Spleen (tissue), 11 donors: Measurements from ENCODE around the gene CAV1. TPM values are rescaled to one million over a fixed set of nuclear protein-coding genes. Genes with fewer than 3 reads are reported as not detected.

Experiments
- DNase-seq: peaks from one replicate; pipeline ENCODE4 v3.0.0-alpha.2; 2020
- H3K27ac ChIP-seq, 8 donors: fragments of 200-600 bp; sonication (generic) in 7 of 8; 1 replicate in 4 of 8; 2 replicates in 4 of 8; pipeline versions ENCODE4 v1.5.0 to v1.8.0; 2016 to 2021; ENCODE audit warnings: inconsistent platforms in 4 of 8, mild to moderate bottlenecking in 4 of 8, moderate library complexity in 1 of 8
- H3K27me3 ChIP-seq, 7 donors: fragments of 200-600 bp; sonication (generic) in 6 of 7; replicated peaks in 1 of 7; 1 replicate in 4 of 7; 2 replicates in 3 of 7; pipeline versions ENCODE4 v1.5.0 to v1.8.0; 2016 to 2021; ENCODE audit warnings: inconsistent platforms in 3 of 7, mild to moderate bottlenecking in 1 of 7
- H3K36me3 ChIP-seq, 6 donors: fragments of 200-600 bp; sonication (generic) in 5 of 6; 1 replicate in 4 of 6; 2 replicates in 2 of 6; pipeline versions ENCODE4 v1.5.0 to v1.8.0; 2016 to 2021; ENCODE audit warnings: inconsistent platforms in 2 of 6
- H3K4me1 ChIP-seq, 6 donors: fragments of 200-600 bp; sonication (generic) in 5 of 6; 1 replicate in 3 of 6; 2 replicates in 3 of 6; pipeline versions ENCODE4 v1.5.0 to v1.8.0; 2016 to 2021; ENCODE audit warnings: inconsistent platforms in 3 of 6
- H3K4me3 ChIP-seq, 8 donors: fragments of 200-600 bp; sonication (generic) in 7 of 8; 1 replicate in 4 of 8; 2 replicates in 4 of 8; pipeline versions ENCODE4 v1.5.0 to v1.8.0; 2016 to 2021; ENCODE audit warnings: inconsistent platforms in 4 of 8, mild to moderate bottlenecking in 4 of 8, moderate library complexity in 2 of 8
- H3K9me3 ChIP-seq, 8 donors: fragments of 200-600 bp; sonication (generic) in 7 of 8; 1 replicate in 4 of 8; 2 replicates in 4 of 8; pipeline versions ENCODE4 v1.5.0 to v1.8.0; 2016 to 2021; ENCODE audit warnings: inconsistent platforms in 4 of 8
- POLR2A ChIP-seq, 3 donors: fragments of 450-650 bp; IDR thresholded peaks; one replicate each; pipeline ENCODE4 v1.5.1; 2017; ENCODE audit warnings: antibody characterized with exemption in 3 of 3, mild to moderate bottlenecking in 1 of 3
- POLR2AphosphoS5 ChIP-seq, 3 donors: sonication (generic); formaldehyde crosslinking; IDR thresholded peaks; one replicate each; pipeline ENCODE4 v1.5.1; 2017; ENCODE audit warnings: antibody characterized with exemption in 3 of 3
- WGBS, 5 donors: extraction: QIAGEN DNeasy Blood & Tissue Kit in 3 of 5; methylation state at CpG; one replicate each; pipeline versions ENCODE4 v1.1.5 to v1.1.7; 2013 to 2018; 5-methylcytosine and 5-hydroxymethylcytosine counted together
- intact Hi-C: fragments of 100-400 bp; cut with DNase I; formaldehyde crosslinking; loops from one replicate; pipeline ENCODE4 v1.15.0; 2023; ENCODE audit warnings: low total_unique reads
- polyA plus RNA-seq, 3 donors: library from polyadenylated mRNA; stranded (reverse); fragments of 200-250 nt; gene quantifications; one replicate each; pipeline ENCODE4 v1.2.1, GENCODE V29; 2013
- total RNA-seq, 7 donors: library from RNA; depleted of rRNA in 3 of 7; stranded (reverse); fragments of >200 nt in 3 of 7; fragmentation: NEBNext Ultra II Directional in 4 of 7; extraction: Animal tissue kit (Norgen Biotek cat#: 25700) in 4 of 7; gene quantifications; one replicate each; pipeline versions ENCODE4 v1.1.0 to v1.2.1, GENCODE V29; 2016 to 2021
- TF ChIP-seq, protein P1 (sequence below), 11 experiments: fragments of 200-600 bp in 7 of 11; fragments of 450-650 bp in 4 of 11; sonication (generic) in 4 of 11; IDR thresholded peaks in 8 of 11; conservative IDR thresholded peaks in 3 of 11; 1 replicate in 7 of 11; 2 replicates in 4 of 11; pipeline versions ENCODE4 v1.4.0 to v1.8.0; 2016 to 2021; ENCODE audit warnings: antibody characterized with exemption in 11 of 11, inconsistent platforms in 4 of 11, mild to moderate bottlenecking in 1 of 11
- donor health status: healthy with polysubstance abuse.
- donor health status: DM: no; HTN: no; CAD: no; lungs with moderate emphysema.
- donor health status: DM: no; HTN: no; CAD: no.
- donor health status: Bipolar disorder and iron deficiency.
- donor health status: healthy.
- donor health status: DM: no; HTN: no; CAD: no.
- donor health status: DM: yes; HTN: yes; CAD: no.

Gene CAV1
- total and polyA plus RNA-seq, 10 donors = 26.8 to 404 (median 183) TPM

DNA sequence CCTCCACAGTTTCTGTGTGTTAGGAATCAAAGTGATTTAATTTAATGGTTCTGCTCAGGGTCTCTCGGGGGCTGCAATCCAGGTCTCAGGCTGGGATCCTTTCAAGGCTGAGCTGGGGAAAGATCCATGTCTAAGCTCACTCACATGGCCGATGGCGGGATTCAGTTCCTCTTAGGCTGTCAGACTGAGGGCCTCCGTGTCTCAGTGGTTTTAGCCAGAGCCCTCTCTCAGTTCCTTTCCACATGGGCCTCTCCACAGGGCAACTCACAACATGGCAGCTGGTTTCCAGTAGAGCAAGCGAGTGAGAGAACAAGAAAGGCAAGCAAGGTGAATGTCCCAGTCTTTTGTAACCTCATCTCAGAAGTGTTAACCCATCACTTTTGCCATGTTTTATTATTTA, 26.9 kb downstream of the CAV1 start:
- peaks cover 0 to 18% (median 0%) of the 10 kb centered on the region in 6 donors for H3K36me3 ChIP-seq
- H3K4me1 ChIP-seq = peaks cover 0 to 15% (median 5%) of the 10 kb centered on the region in 6 donors
- TF ChIP-seq POLR2A (IDR thresholded peaks at IDR 0.05) = no peak
- TF ChIP-seq, protein P1, sequence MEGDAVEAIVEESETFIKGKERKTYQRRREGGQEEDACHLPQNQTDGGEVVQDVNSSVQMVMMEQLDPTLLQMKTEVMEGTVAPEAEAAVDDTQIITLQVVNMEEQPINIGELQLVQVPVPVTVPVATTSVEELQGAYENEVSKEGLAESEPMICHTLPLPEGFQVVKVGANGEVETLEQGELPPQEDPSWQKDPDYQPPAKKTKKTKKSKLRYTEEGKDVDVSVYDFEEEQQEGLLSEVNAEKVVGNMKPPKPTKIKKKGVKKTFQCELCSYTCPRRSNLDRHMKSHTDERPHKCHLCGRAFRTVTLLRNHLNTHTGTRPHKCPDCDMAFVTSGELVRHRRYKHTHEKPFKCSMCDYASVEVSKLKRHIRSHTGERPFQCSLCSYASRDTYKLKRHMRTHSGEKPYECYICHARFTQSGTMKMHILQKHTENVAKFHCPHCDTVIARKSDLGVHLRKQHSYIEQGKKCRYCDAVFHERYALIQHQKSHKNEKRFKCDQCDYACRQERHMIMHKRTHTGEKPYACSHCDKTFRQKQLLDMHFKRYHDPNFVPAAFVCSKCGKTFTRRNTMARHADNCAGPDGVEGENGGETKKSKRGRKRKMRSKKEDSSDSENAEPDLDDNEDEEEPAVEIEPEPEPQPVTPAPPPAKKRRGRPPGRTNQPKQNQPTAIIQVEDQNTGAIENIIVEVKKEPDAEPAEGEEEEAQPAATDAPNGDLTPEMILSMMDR (IDR thresholded peaks at IDR 0.05 in 8 of 11, conservative IDR thresholded peaks at IDR 0.05 in 3 of 11) = no peak
- no peak for TF ChIP-seq POLR2AphosphoS5 (IDR thresholded peaks at IDR 0.05)
- H3K27me3 ChIP-seq = no peaks in the 10 kb centered on the region
- no peak for DNase-seq
- no peak overlapping the region for H3K4me3 ChIP-seq
- no peak overlapping the region for H3K27ac ChIP-seq
- 76 to 89% (median 84%) methylated on average over 5 of the region's 5 CpGs for WGBS, 5 donors
- H3K9me3 ChIP-seq = no peaks in the 10 kb centered on the region
- intact Hi-C loops = no loop called here

DNA sequence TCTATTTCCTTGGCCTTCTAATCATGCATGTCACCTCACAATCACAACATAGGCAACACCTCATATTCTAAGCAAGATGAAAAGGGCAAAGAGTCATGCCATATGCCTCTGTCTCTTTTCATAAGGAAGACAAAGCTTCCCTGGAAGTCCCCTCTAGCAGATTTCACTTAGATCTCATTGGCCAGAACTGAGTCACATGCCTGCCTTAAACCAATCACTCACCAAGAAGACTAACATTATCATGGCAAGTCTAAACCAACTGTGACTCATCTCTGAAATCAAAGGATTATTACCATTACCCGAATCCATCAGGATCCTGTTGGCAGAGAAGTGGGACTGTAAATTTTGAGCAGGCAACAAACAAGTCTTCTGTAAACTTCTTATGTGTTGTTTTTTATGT, 27.8 kb downstream of the CAV1 start:
- Histone ChIP-seq H3K9me3 (no peaks in the 10 kb centered on the region), H3K4me3 (no peak overlapping the region), H3K36me3 (peaks cover 0 to 18% (median 0%) of the 10 kb centered on the region in 6 donors), H3K27ac (no peak overlapping the region), H3K27me3 (no peaks in the 10 kb centered on the region), H3K4me1 (peaks cover 0 to 14% (median 5%) of the 10 kb centered on the region in 6 donors)
- 77 to 90% (median 86%) methylated on average over 1 of the region's 1 CpG for WGBS, 5 donors
- DNase-seq = no peak
- no peak for TF ChIP-seq POLR2A (IDR thresholded peaks at IDR 0.05)
- TF ChIP-seq, protein P1 (IDR thresholded peaks at IDR 0.05 in 8 of 11, conservative IDR thresholded peaks at IDR 0.05 in 3 of 11) = no peak
- no peak for TF ChIP-seq POLR2AphosphoS5 (IDR thresholded peaks at IDR 0.05)
- intact Hi-C loops = no loop called here

DNA sequence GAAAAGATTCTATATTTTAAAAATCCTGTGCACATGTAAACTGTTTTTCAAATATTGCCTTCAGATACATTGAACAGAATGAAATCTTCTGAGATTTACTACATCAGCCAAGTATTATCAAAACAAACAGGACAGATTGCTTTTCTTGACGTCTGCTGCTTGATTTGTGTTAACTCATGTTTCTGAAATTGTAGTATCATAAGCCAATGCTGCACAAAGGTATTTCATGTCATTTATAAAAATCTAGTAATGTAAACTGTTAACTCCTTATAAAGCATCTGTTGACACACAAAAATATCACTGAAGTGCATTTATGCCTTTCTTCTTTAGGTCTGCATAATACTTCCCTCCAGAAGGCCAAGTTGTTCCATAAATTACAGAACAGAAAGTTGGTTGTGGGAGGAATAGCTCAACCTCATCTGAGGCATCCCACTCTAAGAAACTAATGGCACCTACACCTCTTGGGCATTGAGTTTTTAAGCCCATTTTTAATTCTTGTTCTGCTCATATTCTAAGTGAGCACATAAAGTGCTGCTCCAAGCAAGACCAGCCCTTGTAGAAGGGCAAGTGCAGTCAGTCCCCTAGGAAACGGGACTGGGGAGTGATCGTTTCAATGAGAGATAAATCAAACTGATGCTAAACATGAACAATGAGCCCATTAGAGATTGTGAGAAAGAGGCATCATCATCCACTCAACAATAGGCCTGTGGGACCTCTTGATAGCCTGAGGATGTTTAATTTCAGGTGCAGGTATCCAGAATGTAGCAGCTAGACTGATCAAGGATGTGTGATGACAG, 28.5 kb downstream of the CAV1 start:
- H3K9me3 ChIP-seq = no peaks in the 10 kb centered on the region
- intact Hi-C loops = no loop called here
- H3K27ac ChIP-seq = no peak overlapping the region
- H3K4me3 ChIP-seq = no peak overlapping the region
- WGBS, 5 donors = 72 to 82% (median 77%) methylated on average over 3 of the region's 3 CpGs
- no peak for DNase-seq
- TF ChIP-seq POLR2A (IDR thresholded peaks at IDR 0.05) = no peak
- no peak for TF ChIP-seq POLR2AphosphoS5 (IDR thresholded peaks at IDR 0.05)
- TF ChIP-seq, protein P1 (IDR thresholded peaks at IDR 0.05 in 8 of 11, conservative IDR thresholded peaks at IDR 0.05 in 3 of 11) = no peak
- H3K4me1 ChIP-seq = peaks cover 0 to 14% (median 4%) of the 10 kb centered on the region in 6 donors
- H3K27me3 ChIP-seq = peaks cover 0 to 4% (median 0%) of the 10 kb centered on the region in 7 donors
- H3K36me3 ChIP-seq = peaks cover 0 to 18% (median 0%) of the 10 kb centered on the region in 6 donors

DNA sequence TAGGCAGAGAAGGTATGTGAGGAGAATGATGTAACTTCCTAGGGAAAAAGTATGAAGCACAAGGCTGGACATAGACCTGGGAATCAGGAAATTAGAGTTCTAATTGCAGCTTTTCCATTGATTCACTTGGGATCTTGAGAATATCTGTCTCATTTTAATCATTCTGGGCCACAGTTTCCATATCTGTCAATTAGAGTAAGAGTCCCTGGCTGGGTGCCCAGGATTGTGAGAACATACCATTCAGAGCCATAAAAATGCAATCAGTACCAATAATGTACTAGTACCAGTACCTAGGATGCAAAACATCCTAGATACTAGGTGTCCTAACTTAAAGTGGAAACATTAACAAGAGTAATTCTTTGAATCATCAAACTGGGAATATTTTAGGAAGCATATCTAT, 29.6 kb downstream of the CAV1 start:
- no peak overlapping the region for H3K27ac ChIP-seq
- peaks cover 0 to 26% (median 0%) of the 10 kb centered on the region in 6 donors for H3K36me3 ChIP-seq
- TF ChIP-seq, protein P1 (IDR thresholded peaks at IDR 0.05 in 8 of 11, conservative IDR thresholded peaks at IDR 0.05 in 3 of 11) = no peak
- no peak for TF ChIP-seq POLR2A (IDR thresholded peaks at IDR 0.05)
- TF ChIP-seq POLR2AphosphoS5 (IDR thresholded peaks at IDR 0.05) = no peak
- DNase-seq = no peak
- H3K27me3 ChIP-seq = peaks cover 0 to 9% (median 0%) of the 10 kb centered on the region in 7 donors
- H3K4me1 ChIP-seq = peaks cover 0 to 14% (median 4%) of the 10 kb centered on the region in 6 donors
- H3K4me3 ChIP-seq = no peak overlapping the region
- H3K9me3 ChIP-seq = no peaks in the 10 kb centered on the region
- intact Hi-C loops = no loop called here
